GM12878 (cell line): ENCODE measurements around the gene PDSS1. TPM values are rescaled to one million over a fixed set of nuclear protein-coding genes. Genes with fewer than 3 reads are reported as not detected.

Experiments
- CBFB ChIP-seq: IDR thresholded peaks from 2 replicates; pipeline ENCODE4 v1.6.1; 2016; ENCODE audit warnings: antibody characterized with exemption, low read depth
- CHD1 ChIP-seq: IDR thresholded peaks from 2 replicates; pipeline ENCODE4 v1.6.1; 2012; ENCODE audit warnings: low read depth, low read length, improper control_type of control experiment
- CHD4 ChIP-seq: fragments of 200-600 bp; sonication (generic); IDR thresholded peaks from 2 replicates; pipeline ENCODE4 v1.6.1; 2016; ENCODE audit warnings: mild to moderate bottlenecking
- FOS ChIP-seq: IDR thresholded peaks from 3 replicates; pipeline ENCODE4 v1.6.1; 2011; ENCODE audit warnings: borderline replicate concordance; ENCODE audit not compliant: insufficient read length; ENCODE audit errors: extremely low read depth
- HDGF ChIP-seq: fragments of 450-650 bp; IDR thresholded peaks from 2 replicates; pipeline ENCODE4 v1.6.1; 2016; ENCODE audit warnings: antibody characterized with exemption
- KAT2A ChIP-seq: conservative IDR thresholded peaks from 2 replicates; pipeline ENCODE4 v1.6.1; 2011; ENCODE audit warnings: low read depth, low read length; ENCODE audit not compliant: control insufficient read depth
- MEF2A ChIP-seq: IDR thresholded peaks from 2 replicates; pipeline ENCODE4 v1.6.1; 2011; ENCODE audit warnings: low read depth, mild to moderate bottlenecking, low read length, moderate library complexity; ENCODE audit not compliant: insufficient read depth
- RCOR1 ChIP-seq: conservative IDR thresholded peaks from 2 replicates; pipeline ENCODE4 v1.6.1; 2012; ENCODE audit warnings: low read depth, low read length, improper control_type of control experiment
- SIX5 ChIP-seq: IDR thresholded peaks from 2 replicates; pipeline ENCODE4 v1.6.1; 2011; ENCODE audit warnings: mild to moderate bottlenecking, low read depth, low read length, moderate library complexity; ENCODE audit not compliant: severe bottlenecking
- TCF12 ChIP-seq: IDR thresholded peaks from 2 replicates; pipeline ENCODE4 v1.6.1; 2011; ENCODE audit warnings: low read depth, mild to moderate bottlenecking, low read length
- polyA plus RNA-seq, 11 experiments: library from polyadenylated mRNA; depleted of rRNA in 4 of 11; unstranded in 6 of 11; stranded (reverse) in 5 of 11; fragments of >200 nt; fragmentation: Nextera tagmentation in 4 of 11; fragmentation: Illumina TruSeq in 1 of 11; extraction: Ambion mirVana in 4 of 11; extraction: Trizol in 1 of 11; gene quantifications; 1 replicate in 1 of 11; 2 replicates in 10 of 11; pipeline versions ENCODE4 v1.2.1 to v1.2.3, GENCODE V29; 2011 to 2016; ENCODE audit warnings: inconsistent platforms in 2 of 11, missing spikeins in 2 of 11, low read depth in 1 of 11
- total RNA-seq, 4 experiments: library from RNA; depleted of rRNA in 3 of 4; stranded (reverse); fragments of >200 nt in 3 of 4; fragmentation: Illumina TruSeq in 1 of 4; extraction: Trizol in 1 of 4; gene quantifications; 2 replicates each; pipeline versions ENCODE4 v1.2.1 to v1.2.3, GENCODE V29; 2013 to 2021
- TF ChIP-seq, protein P1 (sequence below): fragments of 450-650 bp; IDR thresholded peaks from 2 replicates; pipeline ENCODE4 v1.6.1; 2018; ENCODE audit warnings: mild to moderate bottlenecking, low read depth, moderate library complexity; ENCODE audit not compliant: partially characterized antibody
- TF ChIP-seq, protein P2 (sequence below): fragments of 450-650 bp; conservative IDR thresholded peaks from 2 replicates; pipeline ENCODE4 v1.6.1; 2017; ENCODE audit warnings: mild to moderate bottlenecking, moderate library complexity
- TF ChIP-seq, protein P3 (sequence below): fragments of 450-650 bp; IDR thresholded peaks from 2 replicates; pipeline ENCODE4 v1.6.1; 2017; ENCODE audit warnings: low read depth, mild to moderate bottlenecking, moderate library complexity

PDSS1 gene
- total and polyA plus RNA-seq, 10 of the 15 experiments (the other 5 are each of a cell fraction or from before 2014, with no cell fraction given) = 12.2 to 48.2 (median 35.9) TPM

GRCh38 chr10:26776258-26776657 lies 78.8 kb downstream of the PDSS1 start (continued):
- TF ChIP-seq, protein P1, sequence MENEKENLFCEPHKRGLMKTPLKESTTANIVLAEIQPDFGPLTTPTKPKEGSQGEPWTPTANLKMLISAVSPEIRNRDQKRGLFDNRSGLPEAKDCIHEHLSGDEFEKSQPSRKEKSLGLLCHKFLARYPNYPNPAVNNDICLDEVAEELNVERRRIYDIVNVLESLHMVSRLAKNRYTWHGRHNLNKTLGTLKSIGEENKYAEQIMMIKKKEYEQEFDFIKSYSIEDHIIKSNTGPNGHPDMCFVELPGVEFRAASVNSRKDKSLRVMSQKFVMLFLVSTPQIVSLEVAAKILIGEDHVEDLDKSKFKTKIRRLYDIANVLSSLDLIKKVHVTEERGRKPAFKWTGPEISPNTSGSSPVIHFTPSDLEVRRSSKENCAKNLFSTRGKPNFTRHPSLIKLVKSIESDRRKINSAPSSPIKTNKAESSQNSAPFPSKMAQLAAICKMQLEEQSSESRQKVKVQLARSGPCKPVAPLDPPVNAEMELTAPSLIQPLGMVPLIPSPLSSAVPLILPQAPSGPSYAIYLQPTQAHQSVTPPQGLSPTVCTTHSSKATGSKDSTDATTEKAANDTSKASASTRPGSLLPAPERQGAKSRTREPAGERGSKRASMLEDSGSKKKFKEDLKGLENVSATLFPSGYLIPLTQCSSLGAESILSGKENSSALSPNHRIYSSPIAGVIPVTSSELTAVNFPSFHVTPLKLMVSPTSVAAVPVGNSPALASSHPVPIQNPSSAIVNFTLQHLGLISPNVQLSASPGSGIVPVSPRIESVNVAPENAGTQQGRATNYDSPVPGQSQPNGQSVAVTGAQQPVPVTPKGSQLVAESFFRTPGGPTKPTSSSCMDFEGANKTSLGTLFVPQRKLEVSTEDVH = no peak
- TF ChIP-seq FOS (no peak), CHD4 (no peak), CBFB (no peak), RCOR1 (no peak), MEF2A (no peak), KAT2A (no peak), HDGF (no peak), TCF12 (no peak), SIX5 (no peak), CHD1 (no peak)
- TF ChIP-seq, protein P2, sequence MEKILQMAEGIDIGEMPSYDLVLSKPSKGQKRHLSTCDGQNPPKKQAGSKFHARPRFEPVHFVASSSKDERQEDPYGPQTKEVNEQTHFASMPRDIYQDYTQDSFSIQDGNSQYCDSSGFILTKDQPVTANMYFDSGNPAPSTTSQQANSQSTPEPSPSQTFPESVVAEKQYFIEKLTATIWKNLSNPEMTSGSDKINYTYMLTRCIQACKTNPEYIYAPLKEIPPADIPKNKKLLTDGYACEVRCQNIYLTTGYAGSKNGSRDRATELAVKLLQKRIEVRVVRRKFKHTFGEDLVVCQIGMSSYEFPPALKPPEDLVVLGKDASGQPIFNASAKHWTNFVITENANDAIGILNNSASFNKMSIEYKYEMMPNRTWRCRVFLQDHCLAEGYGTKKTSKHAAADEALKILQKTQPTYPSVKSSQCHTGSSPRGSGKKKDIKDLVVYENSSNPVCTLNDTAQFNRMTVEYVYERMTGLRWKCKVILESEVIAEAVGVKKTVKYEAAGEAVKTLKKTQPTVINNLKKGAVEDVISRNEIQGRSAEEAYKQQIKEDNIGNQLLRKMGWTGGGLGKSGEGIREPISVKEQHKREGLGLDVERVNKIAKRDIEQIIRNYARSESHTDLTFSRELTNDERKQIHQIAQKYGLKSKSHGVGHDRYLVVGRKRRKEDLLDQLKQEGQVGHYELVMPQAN = no peak
- TF ChIP-seq, protein P3, sequence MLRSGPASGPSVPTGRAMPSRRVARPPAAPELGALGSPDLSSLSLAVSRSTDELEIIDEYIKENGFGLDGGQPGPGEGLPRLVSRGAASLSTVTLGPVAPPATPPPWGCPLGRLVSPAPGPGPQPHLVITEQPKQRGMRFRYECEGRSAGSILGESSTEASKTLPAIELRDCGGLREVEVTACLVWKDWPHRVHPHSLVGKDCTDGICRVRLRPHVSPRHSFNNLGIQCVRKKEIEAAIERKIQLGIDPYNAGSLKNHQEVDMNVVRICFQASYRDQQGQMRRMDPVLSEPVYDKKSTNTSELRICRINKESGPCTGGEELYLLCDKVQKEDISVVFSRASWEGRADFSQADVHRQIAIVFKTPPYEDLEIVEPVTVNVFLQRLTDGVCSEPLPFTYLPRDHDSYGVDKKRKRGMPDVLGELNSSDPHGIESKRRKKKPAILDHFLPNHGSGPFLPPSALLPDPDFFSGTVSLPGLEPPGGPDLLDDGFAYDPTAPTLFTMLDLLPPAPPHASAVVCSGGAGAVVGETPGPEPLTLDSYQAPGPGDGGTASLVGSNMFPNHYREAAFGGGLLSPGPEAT = no peak
